NT2/D1 (cell line): ENCODE data around the gene PNPLA7.

Experiments
- SUZ12 ChIP-seq: IDR thresholded peaks from 2 replicates; pipeline ENCODE4 v1.6.1; 2011; ENCODE audit not compliant: insufficient read length, insufficient read depth; ENCODE audit errors: extremely low read depth
- ZNF274 ChIP-seq: IDR thresholded peaks from 2 replicates; pipeline ENCODE4 v1.6.1; 2011; ENCODE audit warnings: mild to moderate bottlenecking, low read depth, low read length

DNA sequence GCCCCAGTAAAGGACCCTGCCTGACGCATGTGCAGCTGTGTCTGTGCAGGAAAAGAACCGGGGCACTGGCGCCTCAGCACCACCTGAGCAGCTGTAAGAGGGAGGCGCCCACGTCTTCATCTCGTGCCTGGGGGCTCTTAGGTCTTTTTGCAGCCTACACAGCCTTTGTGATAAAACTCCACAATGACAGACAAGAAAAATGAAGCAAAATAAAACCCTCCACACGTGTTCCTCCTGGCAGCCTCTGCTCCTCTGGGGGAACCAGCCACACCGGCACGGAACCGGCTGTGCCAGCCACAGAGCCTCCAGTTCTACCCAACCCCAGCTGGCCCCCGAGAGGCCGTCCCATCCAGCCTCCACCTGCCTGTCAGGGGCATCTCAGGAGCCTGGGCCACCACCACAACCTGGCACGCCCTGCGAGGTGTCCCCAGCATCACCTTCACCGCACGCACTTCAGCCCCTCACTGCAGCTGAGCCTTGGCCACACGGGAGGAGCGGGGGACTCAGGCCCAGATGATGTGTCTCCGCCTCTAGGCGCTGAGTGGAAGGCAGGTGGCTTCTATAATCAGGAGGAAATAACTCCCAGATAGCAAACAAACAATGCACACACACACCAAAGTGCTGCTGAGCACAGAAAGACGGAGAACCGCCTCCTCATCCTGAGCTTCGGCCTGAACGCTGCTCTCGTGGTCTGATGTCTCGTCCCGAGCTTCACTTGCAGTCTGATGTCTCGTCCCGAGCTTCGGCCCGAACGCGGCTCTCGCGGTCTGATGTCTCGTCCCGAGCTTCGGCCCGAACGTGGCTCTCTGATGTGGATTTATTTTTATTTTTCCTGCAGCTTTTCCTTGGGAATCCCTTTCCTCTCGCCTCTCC is 62.5 kb downstream of the PNPLA7 start:
- TF ChIP-seq SUZ12 (no peak), ZNF274 (no peak)
